ENCODE measurements around the gene PCSK1. TPM values are rescaled to one million over a fixed set of nuclear protein-coding genes. Genes with fewer than 3 reads are reported as not detected.

PCSK1 gene
- 0.35 to 0.97 TPM (median 0.67 TPM) in 5 replicates for total RNA-seq (2022; extraction: Qiagen RNA extraction; ENCODE audit: low read depth)

DNA sequence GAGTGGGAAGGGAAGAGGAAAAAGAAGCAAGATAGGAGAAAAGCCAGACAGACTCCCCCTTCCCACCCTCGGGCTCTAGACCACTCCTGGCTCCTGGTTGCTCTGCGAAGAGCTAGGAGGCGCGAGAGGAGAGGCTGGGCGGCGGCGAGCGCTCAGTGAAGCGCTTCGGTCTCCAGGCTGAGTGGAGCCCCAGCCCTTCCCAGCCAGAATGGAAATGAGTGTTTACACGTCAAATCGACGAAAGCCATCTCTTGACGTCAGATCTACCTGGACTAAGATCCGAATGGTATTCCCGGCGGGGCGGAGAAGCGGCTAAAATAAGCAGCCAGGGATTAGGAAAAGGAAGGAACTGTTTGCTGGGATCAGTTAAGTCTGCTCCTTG, at the start of gene PCSK1:
TSS of gene PCSK1 (minus strand) at position 183 of the 382 bp plus-strand sequence. CDS start 206 bp downstream, outside the sequence.

Other genes starting within 250 kb of the PCSK1 start
- gene CAST, start 229.1 kb upstream of the PCSK1 start, total RNA-seq (2022; extraction: Qiagen RNA extraction; ENCODE audit: low read depth) = 160 to 200 TPM (median 175 TPM) in 5 replicates